ENCODE data around the gene IZUMO4. TPM values are rescaled to one million over a fixed set of nuclear protein-coding genes. Genes with fewer than 3 reads are reported as not detected.

IZUMO4 gene, protein sequence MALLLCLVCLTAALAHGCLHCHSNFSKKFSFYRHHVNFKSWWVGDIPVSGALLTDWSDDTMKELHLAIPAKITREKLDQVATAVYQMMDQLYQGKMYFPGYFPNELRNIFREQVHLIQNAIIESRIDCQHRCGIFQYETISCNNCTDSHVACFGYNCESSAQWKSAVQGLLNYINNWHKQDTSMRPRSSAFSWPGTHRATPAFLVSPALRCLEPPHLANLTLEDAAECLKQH
- total RNA-seq (10 to 100 TPM; 18.6 to 22.1 TPM), polyA plus RNA-seq (1 to 10 TPM in 1 of 2 donors, under 1 TPM in 1; 0.84 to 1.2 TPM)

DNA sequence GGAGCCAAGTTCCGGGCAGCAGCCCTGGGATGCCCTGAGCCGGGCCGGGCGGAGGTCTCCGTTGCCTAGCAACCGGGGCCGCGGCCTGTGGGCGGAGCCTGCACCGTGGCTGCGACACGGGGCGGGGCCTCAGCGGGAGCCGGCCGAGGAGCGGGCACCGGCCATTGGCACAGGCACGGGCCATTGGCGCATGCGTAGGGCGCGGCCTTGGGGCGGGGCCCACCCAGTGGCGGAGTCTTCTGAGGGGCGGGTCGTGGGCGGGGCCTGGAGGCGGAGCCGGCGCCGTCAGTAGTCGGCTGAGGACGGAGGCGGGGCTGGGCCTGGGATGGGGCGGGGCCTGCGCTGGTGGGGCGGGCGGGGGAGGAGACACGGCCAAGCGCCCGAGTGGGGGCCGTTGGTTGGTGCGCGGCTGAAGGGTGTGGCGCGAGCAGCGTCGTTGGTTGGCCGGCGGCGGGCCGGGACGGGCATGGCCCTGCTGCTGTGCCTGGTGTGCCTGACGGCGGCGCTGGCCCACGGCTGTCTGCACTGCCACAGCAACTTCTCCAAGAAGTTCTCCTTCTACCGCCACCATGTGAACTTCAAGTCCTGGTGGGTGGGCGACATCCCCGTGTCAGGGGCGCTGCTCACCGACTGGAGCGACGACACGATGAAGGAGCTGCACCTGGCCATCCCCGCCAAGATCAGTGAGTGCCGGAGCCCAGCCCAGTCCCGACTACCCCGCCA lies at the start of gene IZUMO4:
IZUMO4 (plus strand) TSS at position 436 of the 723 bp plus-strand sequence; CDS start at position 467, 31 bp downstream.
- peak within 1 kb of the TSS; percentile 81 for H3K27ac ChIP-seq (ENCODE audit: low read depth, low read length)
- H3K4me3 Mint-ChIP-seq: peak within 1 kb of the TSS; percentile 91 to 97 (median 96)
- peak within 1 kb of the TSS; percentile 49 to 85 for H3K4me3 ChIP-seq (ENCODE audit: low read length in 2 of 2)
- H3K36me3 Mint-ChIP-seq: peaks cover 7 to 23% of the 10 kb centered on the region in 2 donors
- POLR2A ChIA-PET (ENCODE audit: partially characterized antibody): interaction anchor here (0.8 to 6.8 kb wide), 18 partner anchors 12 to 331 kb away, joined by 3 to 323 read pairs (median 6); partner anchors contain the start of genes BTBD2, MKNK2 and TIMM13
- no peaks in the 10 kb centered on the region for H3K27me3 ChIP-seq (ENCODE audit: insufficient read depth, low read length)
- H3K36me3 ChIP-seq (ENCODE audit: insufficient read depth, low read length): peaks cover 19% of the 10 kb centered on the region
- peak; percentile 98 to 100 (median 99) for DNase-seq
- intact Hi-C loops (cut with micrococcal nuclease): loop anchor here (1.0 kb wide), 7 partner anchors 11 to 154 kb away; partner anchors contain the start of genes AP3D1, MKNK2, PLEKHJ1 and SF3A2
- peak within 1 kb of the TSS; percentile 95 to 99 (median 96) for H3K27ac Mint-ChIP-seq
- no peaks in the 10 kb centered on the region for H3K27me3 Mint-ChIP-seq
- H3K9me3 Mint-ChIP-seq: peaks cover 0 to 5% (median 0%) of the 10 kb centered on the region in 8 donors
- peaks cover 12 to 44% (median 29%) of the 10 kb centered on the region in 4 donors for H3K4me1 Mint-ChIP-seq
- no peaks in the 10 kb centered on the region for H3K9me3 ChIP-seq (ENCODE audit: control insufficient read depth in 1 of 2, low read length in 2 of 2)
- H3K4me1 ChIP-seq (ENCODE audit: insufficient read depth, low read length): peaks cover 38% of the 10 kb centered on the region
- CTCF ChIA-PET (ENCODE audit: partially characterized antibody): interaction anchor here (0.8 to 5.2 kb wide), 10 partner anchors 10 to 258 kb away, joined by 3 to 40 read pairs (median 4); no protein-coding TSS in a partner anchor

DNA sequence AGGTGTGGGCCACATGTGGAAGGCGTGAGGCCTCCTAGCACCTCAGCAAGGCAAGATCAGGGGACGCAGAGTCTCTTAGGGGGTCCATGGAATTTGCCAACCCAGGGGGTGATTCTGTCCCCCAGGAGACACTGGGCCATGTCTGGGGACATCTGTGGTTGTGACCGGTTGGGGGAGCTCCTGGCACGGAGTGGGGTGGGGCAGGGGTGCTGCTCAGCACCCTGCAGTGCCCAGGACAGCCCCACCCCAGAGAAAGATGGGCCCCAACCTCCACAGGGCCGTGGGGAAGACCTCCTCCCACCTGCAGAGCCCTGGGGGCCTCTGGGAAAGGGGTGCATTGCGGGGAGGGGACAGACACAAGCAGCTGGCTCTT lies 49.7 kb upstream of the IZUMO4 start:
- peak in 1 of 5 donors; percentile 36 for DNase-seq
- peaks cover 15 to 74% (median 41%) of the 10 kb centered on the region in 4 donors for H3K4me1 Mint-ChIP-seq
- peak overlapping the region; percentile 36 to 86 (median 72) for H3K27ac Mint-ChIP-seq
- intact Hi-C loops (cut with micrococcal nuclease): no loop called here
- H3K27me3 Mint-ChIP-seq: no peaks in the 10 kb centered on the region
- ChIA-PET POLR2A (ENCODE audit: partially characterized antibody) (interaction anchor here (0.5 to 6.5 kb wide), 11 partner anchors 7 to 176 kb away, joined by 3 to 124 read pairs (median 11); partner anchors contain the start of gene MOB3A), CTCF (ENCODE audit: partially characterized antibody) (interaction anchor here (0.6 kb wide), 1 partner anchor 37 kb away, joined by 3 read pairs; no protein-coding TSS in a partner anchor)
- peaks cover 81% of the 10 kb centered on the region for H3K4me1 ChIP-seq (ENCODE audit: insufficient read depth, low read length)
- H3K36me3 ChIP-seq (ENCODE audit: insufficient read depth, low read length): peaks cover 37% of the 10 kb centered on the region
- H3K27me3 ChIP-seq (ENCODE audit: insufficient read depth, low read length): no peaks in the 10 kb centered on the region
- peaks cover 0 to 34% of the 10 kb centered on the region in 2 donors for H3K36me3 Mint-ChIP-seq
- no peak overlapping the region for H3K4me3 ChIP-seq (ENCODE audit: low read length in 2 of 2)
- H3K9me3 Mint-ChIP-seq: peaks cover 0 to 9% (median 0%) of the 10 kb centered on the region in 8 donors
- no peaks in the 10 kb centered on the region for H3K9me3 ChIP-seq (ENCODE audit: control insufficient read depth in 1 of 2, low read length in 2 of 2)
- peak overlapping the region; percentile 89 for H3K27ac ChIP-seq (ENCODE audit: low read depth, low read length)
- H3K4me3 Mint-ChIP-seq: peak overlapping the region in 2 of 8 donors; percentile 35 to 40

DNA sequence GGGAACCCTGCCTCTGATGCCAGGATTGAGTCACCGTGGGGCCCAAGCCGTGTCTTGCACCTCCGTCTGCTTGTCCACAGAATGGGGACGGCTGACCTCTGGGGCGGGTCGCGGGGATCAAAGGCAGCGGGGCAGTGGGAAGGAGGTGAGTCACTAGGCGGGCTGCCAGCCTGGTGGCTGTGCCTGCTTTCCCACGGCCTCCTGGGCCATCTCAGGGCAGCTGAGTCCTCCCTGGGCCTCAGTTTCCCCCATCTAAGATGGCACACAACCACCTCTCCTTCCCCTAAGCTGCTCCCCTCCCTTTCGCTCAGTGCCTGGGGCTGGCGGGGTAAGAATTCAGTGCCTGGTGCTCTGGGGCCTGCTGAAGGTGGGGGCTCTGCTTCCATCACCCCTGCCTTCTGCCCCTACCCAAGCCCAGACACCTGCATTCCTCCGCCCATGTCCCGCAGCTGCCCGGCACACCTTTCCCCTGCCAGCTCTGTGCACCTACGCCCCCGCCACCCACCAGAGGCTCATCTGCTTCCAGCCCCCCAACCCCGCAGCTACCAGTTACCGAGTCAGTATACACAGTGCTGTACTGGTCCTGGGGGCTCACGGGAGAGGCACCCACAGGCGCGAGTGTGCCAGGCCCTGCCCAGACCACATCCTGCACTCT lies 49.1 kb upstream of the IZUMO4 start:
- no peaks in the 10 kb centered on the region for H3K27me3 Mint-ChIP-seq
- POLR2A ChIA-PET (ENCODE audit: partially characterized antibody): interaction anchor here (0.5 to 6.5 kb wide), 13 partner anchors 8 to 177 kb away, joined by 3 to 124 read pairs (median 11); partner anchors contain the start of gene MOB3A
- peaks cover 0 to 9% (median 0%) of the 10 kb centered on the region in 8 donors for H3K9me3 Mint-ChIP-seq
- Histone ChIP-seq H3K36me3 (ENCODE audit: insufficient read depth, low read length) (peaks cover 33% of the 10 kb centered on the region), H3K4me1 (ENCODE audit: insufficient read depth, low read length) (peaks cover 82% of the 10 kb centered on the region), H3K27ac (ENCODE audit: low read depth, low read length) (peak overlapping the region; percentile 89), H3K4me3 (ENCODE audit: low read length in 2 of 2) (peak overlapping the region in 1 of 2 donors; percentile 22), H3K27me3 (ENCODE audit: insufficient read depth, low read length) (no peaks in the 10 kb centered on the region), H3K9me3 (ENCODE audit: control insufficient read depth in 1 of 2, low read length in 2 of 2) (no peaks in the 10 kb centered on the region)
- H3K4me1 Mint-ChIP-seq: peaks cover 18 to 75% (median 42%) of the 10 kb centered on the region in 4 donors
- DNase-seq: peak in 1 of 5 donors; percentile 57
- peak overlapping the region in 6 of 8 donors; percentile 24 to 73 (median 40) for H3K4me3 Mint-ChIP-seq
- peak overlapping the region; percentile 48 to 84 (median 62) for H3K27ac Mint-ChIP-seq
- intact Hi-C loops (cut with micrococcal nuclease): no loop called here
- CTCF ChIA-PET (ENCODE audit: partially characterized antibody): interaction anchor here (0.5 to 0.6 kb wide), 2 partner anchors 19 to 36 kb away, joined by 3 read pairs; no protein-coding TSS in a partner anchor
- H3K36me3 Mint-ChIP-seq: peaks cover 0 to 33% of the 10 kb centered on the region in 2 donors

DNA sequence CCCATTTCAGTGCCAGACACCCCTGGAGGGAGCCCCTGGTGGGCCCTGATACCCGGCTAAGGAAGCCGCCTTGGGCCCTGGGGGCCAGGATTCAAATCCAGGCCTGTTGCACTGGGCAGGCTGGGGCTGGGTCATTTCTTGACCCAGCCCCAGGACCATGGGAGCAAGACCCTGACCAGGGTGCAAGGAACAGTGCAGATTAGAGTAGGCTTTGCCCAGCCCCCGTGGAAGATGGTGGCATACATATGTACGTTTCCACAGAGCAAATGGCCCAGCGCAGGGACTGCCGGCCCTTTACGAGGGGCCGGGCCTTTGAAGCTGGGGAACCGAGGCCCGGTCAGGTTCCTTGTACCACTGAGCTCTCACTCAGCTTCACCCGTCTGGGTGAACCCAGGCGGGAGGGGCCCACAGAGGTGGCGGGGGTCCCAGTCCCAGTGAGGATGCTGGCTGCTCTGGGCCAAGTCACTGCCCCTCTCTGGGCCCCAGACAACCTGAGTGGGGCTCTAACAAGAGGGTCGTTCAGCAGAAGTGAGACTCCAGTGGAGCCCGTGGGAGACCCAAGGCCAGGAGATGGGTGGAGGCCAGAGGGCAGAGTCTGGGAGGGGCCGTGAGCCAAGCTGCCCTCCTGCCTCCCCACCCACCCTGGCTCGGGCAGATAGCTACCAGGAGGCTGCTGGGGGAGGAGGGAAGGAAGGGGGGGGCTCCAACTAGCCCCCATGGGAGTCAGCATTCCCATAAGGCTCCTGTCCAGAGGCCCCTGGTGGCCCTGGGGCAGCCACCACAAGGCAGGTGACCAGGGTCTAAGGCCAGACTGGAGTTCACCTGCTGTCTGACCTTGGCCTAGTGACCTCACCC lies 48.4 kb upstream of the IZUMO4 start:
- H3K9me3 Mint-ChIP-seq: peaks cover 0 to 9% (median 0%) of the 10 kb centered on the region in 8 donors
- H3K27ac Mint-ChIP-seq: peak overlapping the region; percentile 8 to 84 (median 57)
- intact Hi-C loops (cut with micrococcal nuclease): no loop called here
- peaks cover 16 to 68% (median 39%) of the 10 kb centered on the region in 4 donors for H3K4me1 Mint-ChIP-seq
- no peaks in the 10 kb centered on the region for H3K27me3 Mint-ChIP-seq
- Histone ChIP-seq H3K4me1 (ENCODE audit: insufficient read depth, low read length) (peaks cover 77% of the 10 kb centered on the region), H3K9me3 (ENCODE audit: control insufficient read depth in 1 of 2, low read length in 2 of 2) (no peaks in the 10 kb centered on the region), H3K27ac (ENCODE audit: low read depth, low read length) (peak overlapping the region; percentile 89), H3K27me3 (ENCODE audit: insufficient read depth, low read length) (no peaks in the 10 kb centered on the region), H3K4me3 (ENCODE audit: low read length in 2 of 2) (peak overlapping the region in 1 of 2 donors; percentile 22), H3K36me3 (ENCODE audit: insufficient read depth, low read length) (peaks cover 27% of the 10 kb centered on the region)
- no peak for DNase-seq
- H3K4me3 Mint-ChIP-seq: peak overlapping the region; percentile 24 to 91 (median 75)
- ChIA-PET POLR2A (ENCODE audit: partially characterized antibody) (interaction anchor here (0.8 to 6.5 kb wide), 14 partner anchors 8 to 151 kb away, joined by 3 to 124 read pairs (median 9); partner anchors contain the start of gene MOB3A), CTCF (ENCODE audit: partially characterized antibody) (interaction anchor here (0.5 kb wide), 1 partner anchor 19 kb away, joined by 3 read pairs; no protein-coding TSS in a partner anchor)
- peaks cover 0 to 32% of the 10 kb centered on the region in 2 donors for H3K36me3 Mint-ChIP-seq

DNA sequence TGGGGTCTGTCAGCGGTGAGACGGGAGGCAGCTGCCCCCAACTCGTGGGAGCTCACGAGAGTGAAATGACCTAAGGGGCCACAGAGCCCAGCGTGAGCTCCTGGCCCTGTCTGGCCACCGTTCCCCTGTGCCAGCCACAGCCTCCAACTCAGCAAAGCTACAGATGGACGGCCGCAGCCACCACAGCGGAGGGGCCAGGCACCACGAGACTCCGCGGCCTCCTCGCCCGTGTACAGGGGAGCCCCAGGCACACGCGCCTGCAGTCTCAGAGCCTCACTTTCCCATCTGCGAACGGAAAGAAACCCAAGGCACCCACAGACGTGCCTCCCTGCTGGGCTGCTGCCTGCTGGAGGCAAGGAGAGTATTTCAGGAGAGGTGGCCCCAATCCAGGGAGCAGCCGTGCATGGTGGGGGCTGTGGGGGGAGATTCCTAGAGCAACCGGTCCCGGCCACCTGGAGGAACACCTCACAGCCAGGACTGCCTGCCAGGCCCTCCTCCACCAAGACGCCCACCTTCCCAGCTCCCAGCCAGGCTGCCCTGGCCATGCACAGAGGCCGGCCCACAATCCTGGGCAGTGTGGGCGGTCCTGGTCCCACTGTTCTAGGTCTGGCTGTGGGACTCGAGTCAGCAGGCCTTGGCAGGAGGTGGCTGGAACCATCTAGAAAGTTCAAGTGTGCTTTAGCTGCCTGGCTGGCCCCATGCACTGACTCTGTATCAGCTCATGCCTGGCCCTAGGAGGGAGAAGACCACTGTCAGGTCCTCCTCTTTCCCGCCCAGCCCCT lies 47.6 kb upstream of the IZUMO4 start:
- peaks cover 70% of the 10 kb centered on the region for H3K4me1 ChIP-seq (ENCODE audit: insufficient read depth, low read length)
- CTCF ChIA-PET (ENCODE audit: partially characterized antibody): no interaction called here
- peak overlapping the region; percentile 89 for H3K27ac ChIP-seq (ENCODE audit: low read depth, low read length)
- peaks cover 0 to 26% of the 10 kb centered on the region in 2 donors for H3K36me3 Mint-ChIP-seq
- peaks cover 23% of the 10 kb centered on the region for H3K36me3 ChIP-seq (ENCODE audit: insufficient read depth, low read length)
- intact Hi-C loops (cut with micrococcal nuclease): no loop called here
- H3K27ac Mint-ChIP-seq: peak overlapping the region; percentile 36 to 94 (median 86)
- peaks cover 12 to 69% (median 37%) of the 10 kb centered on the region in 4 donors for H3K4me1 Mint-ChIP-seq
- peak in 1 of 5 donors; percentile 36 for DNase-seq
- peak overlapping the region; percentile 88 to 91 (median 88) for H3K4me3 Mint-ChIP-seq
- H3K9me3 ChIP-seq (ENCODE audit: control insufficient read depth in 1 of 2, low read length in 2 of 2): no peaks in the 10 kb centered on the region
- peak overlapping the region; percentile 84 to 89 for H3K4me3 ChIP-seq (ENCODE audit: low read length in 2 of 2)
- peaks cover 0 to 5% (median 0%) of the 10 kb centered on the region in 8 donors for H3K9me3 Mint-ChIP-seq
- POLR2A ChIA-PET (ENCODE audit: partially characterized antibody): interaction anchor here (0.6 to 6.5 kb wide), 16 partner anchors 9 to 249 kb away, joined by 3 to 124 read pairs (median 8); partner anchors contain the start of gene MOB3A
- no peaks in the 10 kb centered on the region for H3K27me3 Mint-ChIP-seq
- no peaks in the 10 kb centered on the region for H3K27me3 ChIP-seq (ENCODE audit: insufficient read depth, low read length)
